H9 (cell line): Measurements from ENCODE around the gene GCNA. TPM values are rescaled to one million over a fixed set of nuclear protein-coding genes. Genes with fewer than 3 reads are reported as not detected.

Experiments used
- total RNA-seq: library from RNA; stranded (reverse); gene quantifications from 2 replicates; pipeline ENCODE4 v1.2.1, GENCODE V29; 2021

The GCNA gene
- total RNA-seq, 1 experiment from 2014 or later = 0.96 TPM

Other genes starting within 250 kb of the GCNA start
- gene TAF1, start 212.1 kb upstream of the GCNA start, total RNA-seq = 30.7 and 32.2 TPM in 2 replicates
- 108 and 116 TPM in 2 replicates for gene OGT, start 45.3 kb upstream of the GCNA start, total RNA-seq
- gene CXCR3, start 40.1 kb downstream of the GCNA start, total RNA-seq = not detected in 2 replicates
- not detected in 2 replicates for gene CXorf49, start 139.8 kb downstream of the GCNA start, total RNA-seq
- gene CXorf49B, start 184.9 kb downstream of the GCNA start, total RNA-seq = not detected in 2 replicates